IMR-90 (cell line): ENCODE results near the gene ARNT2. TPM values are rescaled to one million over a fixed set of nuclear protein-coding genes. Genes with fewer than 3 reads are reported as not detected.

Source experiments
- ATAC-seq: fragments of 200-7000 bp; cut with Tn5 transposase; 2 replicates; pipeline ENCODE4 v1.9.1; 2020; ENCODE audit warnings: low read depth, mild to moderate bottlenecking, moderate library complexity
- BruUV-seq: library from RNA; stranded (reverse); fragments of 400-500 nt; replicated peaks from 2 replicates; lab custom pipeline; 2021; lab: Mats Ljungman, UMichigan
- CTCF ChIA-PET: fragments of 300-600 bp; formaldehyde crosslinking; extraction: SDS; loops from one replicate; lab custom pipeline; 2021; ENCODE audit warnings: antibody characterized with exemption; lab: Yijun Ruan, JAX
- POLR2A ChIA-PET: fragments of 300-600 bp; sonication (Branson Sonifier 250); formaldehyde crosslinking; loops from one replicate; lab custom pipeline; 2022; ENCODE audit warnings: antibody characterized with exemption; ENCODE audit not compliant: unreplicated experiment; lab: Charles Lee
- DNase-seq: peaks from one replicate; pipeline ENCODE4 v3.0.0; 2013
- H2AFZ ChIP-seq: replicated peaks from 2 replicates; pipeline ENCODE3; 2013; ENCODE audit warnings: low read length, mild to moderate bottlenecking; ENCODE audit not compliant: poor library complexity
- H2AK5ac ChIP-seq: 2 replicates; pipeline ENCODE4 v1.6.1; 2013; ENCODE audit warnings: low read depth, low read length, inconsistent platforms
- H2AK9ac ChIP-seq: replicated peaks from 2 replicates; pipeline ENCODE3; 2013; ENCODE audit warnings: mild to moderate bottlenecking, low read depth, low read length, moderate library complexity; ENCODE audit not compliant: poor library complexity
- H2BK120ac ChIP-seq: 2 replicates; pipeline ENCODE4 v1.6.1; 2013; ENCODE audit warnings: low read depth, low read length, inconsistent platforms
- H2BK15ac ChIP-seq: 3 replicates; pipeline ENCODE4 v1.6.1; 2013; ENCODE audit warnings: low read depth, low read length, inconsistent platforms
- H2BK20ac ChIP-seq: 2 replicates; pipeline ENCODE4 v1.6.1; 2013; ENCODE audit warnings: low read depth, mild to moderate bottlenecking, inconsistent platforms, low read length, moderate library complexity
- H2BK5ac ChIP-seq: 2 replicates; pipeline ENCODE4 v1.6.1; 2013; ENCODE audit warnings: mild to moderate bottlenecking, low read depth, low read length, inconsistent platforms; ENCODE audit not compliant: poor library complexity, severe bottlenecking
- H3K14ac ChIP-seq: replicated peaks from 2 replicates; pipeline ENCODE4 v1.6.1; 2013; ENCODE audit warnings: low read depth, low read length, inconsistent platforms
- H3K18ac ChIP-seq: 2 replicates; pipeline ENCODE4 v1.6.1; 2013; ENCODE audit warnings: low read depth, low read length, control low read depth
- H3K23ac ChIP-seq: 2 replicates; pipeline ENCODE4 v1.6.1; 2013; ENCODE audit warnings: low read depth, low read length, inconsistent platforms
- H3K27ac ChIP-seq: 2 replicates; pipeline ENCODE4 v1.5.1; 2013; ENCODE audit warnings: mild to moderate bottlenecking, control low read depth, low read length; ENCODE audit not compliant: insufficient read depth
- H3K27me3 ChIP-seq: 2 replicates; pipeline ENCODE4 v1.6.1; 2013; ENCODE audit warnings: low read length; ENCODE audit not compliant: control insufficient read depth, insufficient read depth
- H3K36me3 ChIP-seq: 2 replicates; pipeline ENCODE4 v1.6.1; 2013; ENCODE audit warnings: low read length, mixed read lengths; ENCODE audit not compliant: control insufficient read depth, insufficient read depth
- H3K4ac ChIP-seq: 2 replicates; pipeline ENCODE4 v1.6.1; 2013; ENCODE audit warnings: low read depth, low read length, inconsistent platforms
- H3K4me1 ChIP-seq: 2 replicates; pipeline ENCODE4 v1.6.1; 2013; ENCODE audit warnings: low read length, mixed read lengths; ENCODE audit not compliant: control insufficient read depth, insufficient read depth
- H3K4me2 ChIP-seq: 2 replicates; pipeline ENCODE4 v1.6.1; 2013; ENCODE audit warnings: low read depth, mild to moderate bottlenecking, control low read depth, low read length, moderate library complexity
- H3K4me3 ChIP-seq: 2 replicates; pipeline ENCODE4 v1.5.1; 2013; ENCODE audit warnings: low read depth, mild to moderate bottlenecking, control low read depth, low read length, moderate library complexity; ENCODE audit not compliant: insufficient read depth
- H3K56ac ChIP-seq: 2 replicates; pipeline ENCODE4 v1.6.1; 2013; ENCODE audit warnings: low read length, inconsistent platforms; ENCODE audit not compliant: insufficient read depth; ENCODE audit errors: extremely low read depth
- H3K79me1 ChIP-seq, 2 experiments: 2 replicates each; pipeline ENCODE4 v1.6.1; 2013; ENCODE audit warnings: low read length in 2 of 2, inconsistent platforms in 1 of 2, low read depth in 1 of 2
- H3K9ac ChIP-seq: 2 replicates; pipeline ENCODE4 v1.6.1; 2013; ENCODE audit warnings: low read depth, low read length, control low read depth
- H3K9me1 ChIP-seq: 2 replicates; pipeline ENCODE4 v1.6.1; 2013; ENCODE audit warnings: low read length, inconsistent platforms; ENCODE audit not compliant: insufficient read depth
- H3K9me3 ChIP-seq: 2 replicates; pipeline ENCODE4 v1.6.1; 2013; ENCODE audit warnings: low read length; ENCODE audit not compliant: control insufficient read depth, insufficient read depth
- H4K20me1 ChIP-seq: 2 replicates; pipeline ENCODE4 v1.6.1; 2013; ENCODE audit warnings: low read length, inconsistent platforms; ENCODE audit not compliant: insufficient read depth
- H4K5ac ChIP-seq: 2 replicates; pipeline ENCODE4 v1.6.1; 2013; ENCODE audit warnings: mild to moderate bottlenecking, low read depth, low read length, control low read depth
- H4K8ac ChIP-seq, 2 experiments: 2 replicates each; pipeline ENCODE4 v1.6.1; 2013; ENCODE audit warnings: low read depth in 2 of 2, low read length in 2 of 2, control low read depth in 1 of 2, inconsistent platforms in 1 of 2
- H4K91ac ChIP-seq: 2 replicates; pipeline ENCODE4 v1.6.1; 2013; ENCODE audit warnings: low read depth, low read length, inconsistent platforms; ENCODE audit not compliant: insufficient read depth
- BHLHE40 ChIP-seq: fragments of 150-350 bp; IDR thresholded peaks from 2 replicates; pipeline ENCODE4 v1.6.1; 2016; ENCODE audit warnings: mild to moderate bottlenecking, low read depth, low read length
- CEBPB ChIP-seq: IDR thresholded peaks from 2 replicates; pipeline ENCODE4 v1.6.1; 2012; ENCODE audit warnings: low read depth, low read length, improper control_type of control experiment
- CHD1 ChIP-seq: IDR thresholded peaks from 2 replicates; pipeline ENCODE4 v1.6.1; 2012; ENCODE audit warnings: low read depth, low read length, improper control_type of control experiment
- FOS ChIP-seq: fragments of 150-350 bp; IDR thresholded peaks from 2 replicates; pipeline ENCODE4 v1.6.1; 2016; ENCODE audit warnings: low read depth, low read length
- MAFK ChIP-seq: IDR thresholded peaks from 2 replicates; pipeline ENCODE4 v1.6.1; 2012; ENCODE audit warnings: low read depth, low read length, improper control_type of control experiment
- MAZ ChIP-seq: IDR thresholded peaks from 2 replicates; pipeline ENCODE4 v1.6.1; 2012; ENCODE audit warnings: low read depth, mild to moderate bottlenecking, low read length, improper control_type of control experiment, moderate library complexity, borderline replicate concordance
- MXI1 ChIP-seq: IDR thresholded peaks from 2 replicates; pipeline ENCODE4 v1.6.1; 2012; ENCODE audit warnings: low read depth, mild to moderate bottlenecking, low read length, moderate library complexity, borderline replicate concordance
- NFE2L2 ChIP-seq: fragments of 150-350 bp; IDR thresholded peaks from 2 replicates; pipeline ENCODE4 v1.6.1; 2016; ENCODE audit warnings: low read depth, mild to moderate bottlenecking, low read length
- POLR2A ChIP-seq: IDR thresholded peaks from 2 replicates; pipeline ENCODE4 v1.6.1; 2012; ENCODE audit warnings: mild to moderate bottlenecking, low read depth, low read length
- RAD21 ChIP-seq: IDR thresholded peaks from 2 replicates; pipeline ENCODE4 v1.6.1; 2012; ENCODE audit warnings: low read length, improper control_type of control experiment
- RCOR1 ChIP-seq: IDR thresholded peaks from 2 replicates; pipeline ENCODE4 v1.6.1; 2012; ENCODE audit warnings: mild to moderate bottlenecking, low read length, improper control_type of control experiment; ENCODE audit not compliant: insufficient replicate concordance
- RFX5 ChIP-seq: IDR thresholded peaks from 2 replicates; pipeline ENCODE4 v1.8.0; 2012; ENCODE audit warnings: low read depth, mild to moderate bottlenecking, low read length, moderate library complexity
- SMC3 ChIP-seq: fragments of 150-350 bp; IDR thresholded peaks from 2 replicates; pipeline ENCODE4 v1.6.1; 2016; ENCODE audit warnings: low read depth, mild to moderate bottlenecking, antibody characterized with exemption, low read length, moderate library complexity
- WGBS, 2 experiments: methylation state at CpG; one replicate each; pipeline versions ENCODE4 v1.1.5 to v1.1.7; 2013; ENCODE audit warnings: missing lambda C conversion rate in 2 of 2; ENCODE audit not compliant: insufficient read length in 1 of 2; ENCODE audit errors: extremely low coverage in 2 of 2; 5-methylcytosine and 5-hydroxymethylcytosine counted together
- dilution Hi-C: fragments of 300-500 bp; cut with HindIII; formaldehyde crosslinking; loops from one replicate; pipeline ENCODE4 v1.14.3; 2018; ENCODE audit warnings: low sequenced_read_pairs; ENCODE audit not compliant: unreplicated experiment
- in situ Hi-C: fragments of 300-500 bp; cut with MboI; formaldehyde crosslinking; loops from 3 replicates; pipeline ENCODE4 v1.14.3; 2019; ENCODE audit warnings: low sequenced_read_pairs, inconsistent platforms, mixed read lengths
- intact Hi-C: fragments of 100-400 bp; cut with micrococcal nuclease; formaldehyde crosslinking; loops from 2 replicates; pipeline ENCODE4 v1.10.0; 2022
- polyA plus RNA-seq, 3 experiments: library from polyadenylated mRNA; depleted of rRNA; stranded (reverse); fragments of >200 nt; gene quantifications; 2 replicates each; pipeline ENCODE4 v1.2.3, GENCODE V29; 2012; ENCODE audit warnings: low replicate concordance in 1 of 3
- total RNA-seq: library from RNA; depleted of rRNA; stranded (reverse); fragments of >200 nt; gene quantifications from 2 replicates; pipeline ENCODE4 v1.2.3, GENCODE V29; 2012
- TF ChIP-seq, protein P1 (sequence below): conservative IDR thresholded peaks from 2 replicates; pipeline ENCODE4 v1.5.1; 2012; ENCODE audit warnings: mild to moderate bottlenecking, low read depth, low read length, improper control_type of control experiment
- TF ChIP-seq, protein P2 (sequence below): fragments of 150-350 bp; IDR thresholded peaks from 2 replicates; pipeline ENCODE4 v1.6.1; 2017; ENCODE audit warnings: mild to moderate bottlenecking, antibody characterized with exemption, low read length, low read depth
- TF ChIP-seq, protein P3 (sequence below): fragments of 150-350 bp; IDR thresholded peaks from 2 replicates; pipeline ENCODE4 v1.6.1; 2016; ENCODE audit warnings: low read depth, mild to moderate bottlenecking, low read length, moderate library complexity, borderline replicate concordance

The ARNT2 gene
- total and polyA plus RNA-seq, 2 of the 4 experiments (the other 2 are of a cell fraction): 18.2 to 19.0 TPM

- peak overlapping the region; percentile 100 for H2BK120ac ChIP-seq
- H4K20me1 ChIP-seq: no peaks in the 10 kb centered on the region
- peak overlapping the region; percentile 23; the same call in 1 of the 2 replicates for H3K23ac ChIP-seq
- no peaks in the 10 kb centered on the region for H3K27me3 ChIP-seq
- POLR2A ChIA-PET: no interaction called here
- in situ Hi-C loops (no loop called here), dilution Hi-C loops (no loop called here), intact Hi-C loops (no loop called here)
- no peak overlapping the region for H2AFZ ChIP-seq
- peak overlapping the region; percentile 100 for H3K4ac ChIP-seq
- peak overlapping the region; percentile 99 for H2BK5ac ChIP-seq
- peak overlapping the region; percentile 99 for H2BK20ac ChIP-seq
- H3K18ac ChIP-seq: peak overlapping the region; percentile 90
- H3K79me1 ChIP-seq: peaks cover 26 to 65% of the 10 kb centered on the region in 2 experiments; a peak in 3 of 4 replicates
- peak overlapping the region; percentile 99 for H2AK5ac ChIP-seq
- H3K9ac ChIP-seq: no peak overlapping the region
- CTCF ChIA-PET: no interaction called here
- no peaks in the 10 kb centered on the region for H3K36me3 ChIP-seq
- H3K14ac ChIP-seq: peak overlapping the region; percentile 99
- H3K9me1 ChIP-seq: peaks cover 38% of the 10 kb centered on the region
- no peak for ATAC-seq
- H3K4me3 ChIP-seq: no peak overlapping the region
- no peak overlapping the region for H3K4me2 ChIP-seq
- H3K4me1 ChIP-seq: peaks cover 38% of the 10 kb centered on the region
- H3K56ac ChIP-seq: no peak overlapping the region
- no peak for DNase-seq
- H4K8ac ChIP-seq: peak overlapping the region; percentile 96 to 98; a peak in 3 of 4 replicates
- WGBS, 2 experiments: 100% methylated on average over 1 of the region's 1 CpG; no CpG with 5 or more reads in 1 of the 2 experiments
- BruUV-seq: no TSS peak
- peak overlapping the region; percentile 34 for H3K27ac ChIP-seq
- H4K5ac ChIP-seq: peak overlapping the region; percentile 100
- H4K91ac ChIP-seq: peak overlapping the region; percentile 100
- TF ChIP-seq SMC3 (no peak), MXI1 (no peak), CHD1 (no peak), MAZ (no peak), RCOR1 (no peak), MAFK (no peak), BHLHE40 (no peak), CEBPB (no peak), NFE2L2 (no peak), POLR2A (no peak), FOS (no peak), RFX5 (no peak), RAD21 (no peak)
- TF ChIP-seq, protein P1, sequence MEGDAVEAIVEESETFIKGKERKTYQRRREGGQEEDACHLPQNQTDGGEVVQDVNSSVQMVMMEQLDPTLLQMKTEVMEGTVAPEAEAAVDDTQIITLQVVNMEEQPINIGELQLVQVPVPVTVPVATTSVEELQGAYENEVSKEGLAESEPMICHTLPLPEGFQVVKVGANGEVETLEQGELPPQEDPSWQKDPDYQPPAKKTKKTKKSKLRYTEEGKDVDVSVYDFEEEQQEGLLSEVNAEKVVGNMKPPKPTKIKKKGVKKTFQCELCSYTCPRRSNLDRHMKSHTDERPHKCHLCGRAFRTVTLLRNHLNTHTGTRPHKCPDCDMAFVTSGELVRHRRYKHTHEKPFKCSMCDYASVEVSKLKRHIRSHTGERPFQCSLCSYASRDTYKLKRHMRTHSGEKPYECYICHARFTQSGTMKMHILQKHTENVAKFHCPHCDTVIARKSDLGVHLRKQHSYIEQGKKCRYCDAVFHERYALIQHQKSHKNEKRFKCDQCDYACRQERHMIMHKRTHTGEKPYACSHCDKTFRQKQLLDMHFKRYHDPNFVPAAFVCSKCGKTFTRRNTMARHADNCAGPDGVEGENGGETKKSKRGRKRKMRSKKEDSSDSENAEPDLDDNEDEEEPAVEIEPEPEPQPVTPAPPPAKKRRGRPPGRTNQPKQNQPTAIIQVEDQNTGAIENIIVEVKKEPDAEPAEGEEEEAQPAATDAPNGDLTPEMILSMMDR: no peak
- TF ChIP-seq, protein P2, sequence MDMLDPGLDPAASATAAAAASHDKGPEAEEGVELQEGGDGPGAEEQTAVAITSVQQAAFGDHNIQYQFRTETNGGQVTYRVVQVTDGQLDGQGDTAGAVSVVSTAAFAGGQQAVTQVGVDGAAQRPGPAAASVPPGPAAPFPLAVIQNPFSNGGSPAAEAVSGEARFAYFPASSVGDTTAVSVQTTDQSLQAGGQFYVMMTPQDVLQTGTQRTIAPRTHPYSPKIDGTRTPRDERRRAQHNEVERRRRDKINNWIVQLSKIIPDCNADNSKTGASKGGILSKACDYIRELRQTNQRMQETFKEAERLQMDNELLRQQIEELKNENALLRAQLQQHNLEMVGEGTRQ: no peak
- TF ChIP-seq, protein P3, sequence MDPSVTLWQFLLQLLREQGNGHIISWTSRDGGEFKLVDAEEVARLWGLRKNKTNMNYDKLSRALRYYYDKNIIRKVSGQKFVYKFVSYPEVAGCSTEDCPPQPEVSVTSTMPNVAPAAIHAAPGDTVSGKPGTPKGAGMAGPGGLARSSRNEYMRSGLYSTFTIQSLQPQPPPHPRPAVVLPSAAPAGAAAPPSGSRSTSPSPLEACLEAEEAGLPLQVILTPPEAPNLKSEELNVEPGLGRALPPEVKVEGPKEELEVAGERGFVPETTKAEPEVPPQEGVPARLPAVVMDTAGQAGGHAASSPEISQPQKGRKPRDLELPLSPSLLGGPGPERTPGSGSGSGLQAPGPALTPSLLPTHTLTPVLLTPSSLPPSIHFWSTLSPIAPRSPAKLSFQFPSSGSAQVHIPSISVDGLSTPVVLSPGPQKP: no peak
- H2AK9ac ChIP-seq: no peak overlapping the region
- H3K9me3 ChIP-seq: no peaks in the 10 kb centered on the region
- peak overlapping the region; percentile 97; the same call in 2 of the 3 replicates for H2BK15ac ChIP-seq
Observed at GRCh38 chr15:80497221-80497620, 93.0 kb downstream of the ARNT2 start.
